Measurements from ENCODE around the gene IPO9. TPM values are rescaled to one million over a fixed set of nuclear protein-coding genes. Genes with fewer than 3 reads are reported as not detected.

Gene IPO9
- total and polyA plus RNA-seq, 2 experiments from 2014 or later = 47.6 to 87.4 TPM

GRCh38 chr1:201895913-201896807 is 67.2 kb downstream of the IPO9 start:
- Histone ChIP-seq H3K27ac (ENCODE audit: low read depth) (no peak overlapping the region), H3K36me3 (ENCODE audit: insufficient read depth) (no peaks in the 10 kb centered on the region), H4K20me1 (replicated peaks; ENCODE audit: insufficient read depth) (no peaks in the 10 kb centered on the region), H2AFZ (peak overlapping the region; percentile 84), H3F3A (replicated peaks; ENCODE audit: low read depth) (no peaks in the 10 kb centered on the region), H3K9me2 (ENCODE audit: insufficient read depth) (0 out of 2 replicates have a peak, but pooled peaks cover 7% of the 10 kb centered on the region), H3K4me2 (0 out of 2 replicates have a peak overlapping the region, but pooled peaks have one; percentile 18), H3K79me2 (replicated peaks; ENCODE audit: insufficient read depth) (no peaks in the 10 kb centered on the region), H3K27me3 (ENCODE audit: insufficient read depth) (no peaks in the 10 kb centered on the region), H3K4me1 (ENCODE audit: insufficient read depth) (peaks cover 16% of the 10 kb centered on the region), H3K4me3 (no peak overlapping the region)
- peaks cover 36% of the 10 kb centered on the region for H3K4me1 Mint-ChIP-seq
- no peaks in the 10 kb centered on the region; the same call in 2 of the 3 replicates for H3K36me3 Mint-ChIP-seq (ENCODE audit: low read depth)
- no peaks in the 10 kb centered on the region for H3K9me3 Mint-ChIP-seq
- TF ChIP-seq CREB1 (CRISPR knock-in tag; IDR thresholded peaks at IDR 0.05; ENCODE audit: low read depth) (peak; percentile 85), CTCF (conservative IDR thresholded peaks at IDR 0.05; ENCODE audit: low read depth in 2 of 2) (peak; percentile 99), REST (IDR thresholded peaks at IDR 0.05; ENCODE audit: unreplicated experiment) (no peak)
- H3K27ac Mint-ChIP-seq = peak overlapping the region; percentile 68
- DNase-seq (ENCODE audit: low spot score) (peak; percentile 96), ATAC-seq (peak; percentile 91)
- H3K4me3 Mint-ChIP-seq = peak overlapping the region; percentile 53
- peaks cover 15% of the 10 kb centered on the region for H3K27me3 Mint-ChIP-seq (ENCODE audit: insufficient read depth, low read depth, poor library complexity)

- Histone ChIP-seq H2AFZ (no peak overlapping the region), H3K4me2 (no peak overlapping the region), H3K79me2 (replicated peaks; ENCODE audit: insufficient read depth) (no peaks in the 10 kb centered on the region), H3K4me1 (ENCODE audit: insufficient read depth) (peaks cover 16% of the 10 kb centered on the region), H3K4me3 (no peak overlapping the region), H3F3A (replicated peaks; ENCODE audit: low read depth) (no peaks in the 10 kb centered on the region), H3K27me3 (ENCODE audit: insufficient read depth) (no peaks in the 10 kb centered on the region), H4K20me1 (replicated peaks; ENCODE audit: insufficient read depth) (no peaks in the 10 kb centered on the region), H3K9me2 (ENCODE audit: insufficient read depth) (0 out of 2 replicates have a peak, but pooled peaks cover 7% of the 10 kb centered on the region), H3K27ac (ENCODE audit: low read depth) (no peak overlapping the region), H3K36me3 (ENCODE audit: insufficient read depth) (no peaks in the 10 kb centered on the region)
- Mint-ChIP-seq H3K36me3 (ENCODE audit: low read depth) (no peaks in the 10 kb centered on the region; the same call in 2 of the 3 replicates), H3K4me1 (peaks cover 36% of the 10 kb centered on the region), H3K9me3 (no peaks in the 10 kb centered on the region), H3K4me3 (no peak overlapping the region), H3K27ac (no peak overlapping the region), H3K27me3 (ENCODE audit: insufficient read depth, low read depth, poor library complexity) (peaks cover 15% of the 10 kb centered on the region)
- no peak for DNase-seq (ENCODE audit: low spot score)
- ATAC-seq = no peak
- peak in 1 of 2 experiments; percentile 52; a peak in 2 of 4 replicates for TF ChIP-seq CTCF (conservative IDR thresholded peaks at IDR 0.05; ENCODE audit: low read depth in 2 of 2)
- TF ChIP-seq EZH2phosphoT487 (IDR thresholded peaks at IDR 0.05; ENCODE audit: unreplicated experiment) = no peak
Measured at GRCh38 chr1:201896951-201897391, 68.0 kb downstream of the IPO9 start.

Data from GM23338 (cell line).